ENCODE measurements around the gene NIP7. TPM values are rescaled to one million over a fixed set of nuclear protein-coding genes. Genes with fewer than 3 reads are reported as not detected.

Gene NIP7
- total and polyA plus RNA-seq, 2 experiments from 2014 or later = 30.4 to 47.4 TPM

- H3K9me3 Mint-ChIP-seq = no peaks in the 10 kb centered on the region
- ATAC-seq = no peak
- H3K36me3 Mint-ChIP-seq (ENCODE audit: low read depth) = peaks cover 2% of the 10 kb centered on the region; the same call in 1 of the 3 replicates
Measured at GRCh38 chr16:69350536-69351133, 11.1 kb downstream of the NIP7 start.

More at GRCh38 chr16:69350536-69351133, 11.1 kb downstream of the NIP7 start:
- Histone ChIP-seq H3F3A (replicated peaks; ENCODE audit: low read depth) (no peaks in the 10 kb centered on the region), H3K9me2 (ENCODE audit: insufficient read depth) (no peaks in the 10 kb centered on the region), H3K27ac (ENCODE audit: low read depth) (no peak overlapping the region), H3K36me3 (ENCODE audit: insufficient read depth) (no peaks in the 10 kb centered on the region), H3K27me3 (ENCODE audit: insufficient read depth) (no peaks in the 10 kb centered on the region), H3K4me1 (ENCODE audit: insufficient read depth) (no peaks in the 10 kb centered on the region), H4K20me1 (replicated peaks; ENCODE audit: insufficient read depth) (no peaks in the 10 kb centered on the region; the same call in 1 of the 2 replicates), H3K4me2 (no peak overlapping the region), H3K79me2 (replicated peaks; ENCODE audit: insufficient read depth) (no peaks in the 10 kb centered on the region), H3K4me3 (no peak overlapping the region), H2AFZ (no peak overlapping the region)
- H3K27me3 Mint-ChIP-seq (ENCODE audit: insufficient read depth, low read depth, poor library complexity) = peaks cover 11% of the 10 kb centered on the region
- H3K4me3 Mint-ChIP-seq = no peak overlapping the region
- no peaks in the 10 kb centered on the region for H3K4me1 Mint-ChIP-seq
- TF ChIP-seq EZH2 (IDR thresholded peaks at IDR 0.05; ENCODE audit: low read depth, unreplicated experiment) (no peak), POLR2AphosphoS5 (IDR thresholded peaks at IDR 0.05; ENCODE audit: low read depth) (no peak), REST (IDR thresholded peaks at IDR 0.05; ENCODE audit: unreplicated experiment) (no peak), JUNB (IDR thresholded peaks at IDR 0.05; ENCODE audit: unreplicated experiment) (no peak), CTCF (conservative IDR thresholded peaks at IDR 0.05; ENCODE audit: low read depth in 2 of 2) (no peak), ZNF114 (CRISPR knock-in tag; IDR thresholded peaks at IDR 0.05) (no peak), EZH2phosphoT487 (IDR thresholded peaks at IDR 0.05; ENCODE audit: unreplicated experiment) (no peak), ZNF331 (CRISPR knock-in tag; IDR thresholded peaks at IDR 0.05; ENCODE audit: low read depth) (no peak), STAT1 (IDR thresholded peaks at IDR 0.05; ENCODE audit: unreplicated experiment) (no peak), CREB1 (CRISPR knock-in tag; IDR thresholded peaks at IDR 0.05; ENCODE audit: low read depth) (no peak), NANOG (IDR thresholded peaks at IDR 0.05; ENCODE audit: borderline replicate concordance) (no peak), ETS1 (IDR thresholded peaks at IDR 0.05) (no peak)
- no peak overlapping the region for H3K27ac Mint-ChIP-seq
- no peak for DNase-seq (ENCODE audit: low spot score)
